Neutrophil (primary cell): ENCODE results near the gene R3HDM4.

Experiments
- H3K27ac ChIP-seq: fragments of 200-600 bp; sonication (generic); 2 replicates; pipeline ENCODE4 v1.5.1; 2016; ENCODE audit warnings: mild to moderate bottlenecking, moderate library complexity
- H3K27me3 ChIP-seq: fragments of 200-600 bp; sonication (generic); 2 replicates; pipeline ENCODE4 v1.6.0; 2016; ENCODE audit warnings: mild to moderate bottlenecking
- H3K36me3 ChIP-seq: fragments of 200-600 bp; sonication (generic); 2 replicates; pipeline ENCODE4 v1.5.1; 2017
- H3K4me1 ChIP-seq, 2 experiments: fragments of 200-600 bp in 1 of 2; sonication (generic) in 1 of 2; 1 replicate in 1 of 2; 2 replicates in 1 of 2; pipeline versions ENCODE4 v1.5.1 to v1.6.1; 2013 to 2016; ENCODE audit warnings: low read depth in 1 of 2, low read length in 1 of 2, mild to moderate bottlenecking in 1 of 2, moderate library complexity in 1 of 2; ENCODE audit not compliant: control insufficient read depth in 1 of 2, insufficient read depth in 1 of 2
- H3K4me3 ChIP-seq, 2 experiments: fragments of 200-600 bp in 1 of 2; sonication (generic) in 1 of 2; 1 replicate in 1 of 2; 2 replicates in 1 of 2; pipeline ENCODE4 v1.5.1; 2013 to 2016; ENCODE audit warnings: low read depth in 1 of 2, low read length in 1 of 2, mild to moderate bottlenecking in 1 of 2, moderate library complexity in 1 of 2
- H3K9me3 ChIP-seq: fragments of 200-600 bp; sonication (generic); 2 replicates; pipeline ENCODE4 v1.5.1; 2016
- CTCF ChIP-seq: fragments of 200-600 bp; sonication (generic); IDR thresholded peaks from 2 replicates; pipeline ENCODE4 v1.5.1; 2016; ENCODE audit warnings: antibody characterized with exemption

Gene R3HDM4

GRCh38 chr19:947707-948539 is 34.9 kb upstream of the R3HDM4 start:
- Histone ChIP-seq H3K4me1 (peaks cover 29 to 35% of the 10 kb centered on the region in 2 experiments), H3K27me3 (no peaks in the 10 kb centered on the region), H3K36me3 (peaks cover 25% of the 10 kb centered on the region), H3K4me3 (peak overlapping the region in 1 of 2 experiments; percentile 40), H3K9me3 (no peaks in the 10 kb centered on the region), H3K27ac (peak overlapping the region; percentile 48)
- TF ChIP-seq CTCF = no peak

- no peak for TF ChIP-seq CTCF
- H3K4me1 ChIP-seq = peaks cover 22 to 30% of the 10 kb centered on the region in 2 experiments
- no peaks in the 10 kb centered on the region for H3K27me3 ChIP-seq
- H3K9me3 ChIP-seq = no peaks in the 10 kb centered on the region
- peaks cover 33% of the 10 kb centered on the region for H3K36me3 ChIP-seq
- H3K27ac ChIP-seq = peak overlapping the region; percentile 48
- H3K4me3 ChIP-seq = peak overlapping the region in 1 of 2 experiments; percentile 40
These were observed 34.2 kb upstream of the R3HDM4 start for GRCh38 chr19:947090-947706.

DNA sequence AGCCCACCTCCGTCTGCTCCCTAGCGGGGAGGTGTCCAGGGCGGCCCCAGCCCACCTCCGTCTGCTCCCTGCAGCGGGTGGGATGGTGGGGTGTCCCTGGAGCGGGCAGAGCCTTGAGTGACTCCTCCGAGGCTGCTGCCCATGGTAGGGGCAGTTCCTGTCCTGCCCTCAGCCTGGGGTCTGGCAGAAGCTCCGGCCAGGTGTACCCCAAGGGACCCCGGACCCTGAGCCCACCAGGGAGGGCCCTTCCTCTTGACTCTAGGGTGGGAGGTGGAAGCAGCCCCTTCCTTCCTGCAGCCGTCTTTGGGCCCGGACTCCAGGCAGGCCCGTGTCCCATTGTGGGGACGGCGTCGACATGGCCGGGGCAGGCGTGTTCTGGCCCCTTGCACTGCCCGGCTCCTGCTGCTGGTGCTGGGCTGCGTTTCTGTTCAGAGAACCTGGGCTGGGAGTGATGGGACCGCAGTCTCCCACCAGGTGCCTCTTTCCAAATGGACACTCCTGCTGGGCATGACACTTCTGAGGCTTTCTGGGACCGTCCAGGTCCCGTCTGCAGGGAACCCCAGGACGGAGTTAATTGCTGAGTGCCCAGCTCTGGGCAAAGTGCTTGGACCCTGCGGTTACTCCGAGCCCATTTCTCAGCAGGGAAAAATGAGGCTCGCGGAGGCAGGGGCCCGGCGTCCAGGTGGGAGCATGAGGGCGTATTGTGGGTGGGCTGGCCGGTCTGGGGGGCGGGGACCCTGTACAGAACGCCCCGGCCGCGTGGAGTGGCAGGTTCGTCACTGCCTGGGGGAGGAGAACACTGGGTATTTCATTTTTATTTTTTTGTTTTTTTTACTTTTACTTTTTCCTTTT is 32.6 kb upstream of the R3HDM4 start:
- no peak overlapping the region for H3K4me3 ChIP-seq
- H3K27me3 ChIP-seq = no peaks in the 10 kb centered on the region
- TF ChIP-seq CTCF = no peak
- peaks cover 37% of the 10 kb centered on the region for H3K36me3 ChIP-seq
- no peaks in the 10 kb centered on the region for H3K9me3 ChIP-seq
- no peak overlapping the region for H3K27ac ChIP-seq
- peaks cover 21 to 45% of the 10 kb centered on the region in 2 experiments for H3K4me1 ChIP-seq

DNA sequence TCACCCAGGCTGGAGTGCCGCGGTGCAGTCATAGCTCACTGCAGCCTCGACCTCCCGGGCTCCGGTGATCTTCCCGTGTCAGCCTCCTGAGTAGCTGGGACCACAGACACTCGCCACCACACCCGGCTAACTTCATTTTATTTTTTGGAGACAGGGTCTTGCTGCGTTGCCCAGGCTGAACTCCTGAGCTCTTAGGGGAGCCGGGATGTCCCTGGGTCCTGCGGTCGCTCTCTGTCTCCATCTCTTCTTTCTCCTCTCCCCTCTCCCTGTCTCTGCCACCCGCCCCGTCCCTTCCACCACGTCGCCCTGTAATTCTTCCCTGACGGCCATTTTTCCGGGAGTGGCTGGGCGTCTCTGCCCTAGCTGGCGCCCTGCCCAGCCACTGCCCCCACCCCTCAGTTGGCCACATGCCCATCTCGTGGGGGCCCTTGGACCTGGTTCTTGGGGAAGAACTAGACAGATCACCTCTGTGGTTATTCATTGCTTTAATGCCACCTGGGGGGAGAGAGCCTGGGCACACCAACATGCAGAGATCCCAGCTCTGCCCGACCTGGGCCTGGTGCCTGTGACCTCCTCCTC is 31.7 kb upstream of the R3HDM4 start:
- no peak overlapping the region for H3K27ac ChIP-seq
- H3K4me3 ChIP-seq = no peak overlapping the region
- peaks cover 41% of the 10 kb centered on the region for H3K36me3 ChIP-seq
- TF ChIP-seq CTCF = no peak
- peaks cover 21 to 54% of the 10 kb centered on the region in 2 experiments for H3K4me1 ChIP-seq
- no peaks in the 10 kb centered on the region for H3K9me3 ChIP-seq
- no peaks in the 10 kb centered on the region for H3K27me3 ChIP-seq

- Histone ChIP-seq H3K4me3 (no peak overlapping the region), H3K9me3 (no peaks in the 10 kb centered on the region), H3K4me1 (peaks cover 21 to 55% of the 10 kb centered on the region in 2 experiments), H3K27me3 (no peaks in the 10 kb centered on the region), H3K27ac (no peak overlapping the region), H3K36me3 (peaks cover 47% of the 10 kb centered on the region)
- no peak for TF ChIP-seq CTCF
These were observed 31.1 kb upstream of the R3HDM4 start for GRCh38 chr19:944171-944567.
